ENCODE results near the gene ZFP57.
"Not testable (repeated sequence)": the region's sequence is repeated elsewhere in the genome, so short reads cannot be mapped to it uniquely, and the experiment has no call there.

ZFP57 gene

GRCh38 chr6:29694637-29695036 lies 13.7 kb upstream of the ZFP57 start:
- no peak for DNase-seq

GRCh38 chr6:29685718-29686326 lies 4.9 kb upstream of the ZFP57 start:
- no peak for DNase-seq

- no peak for DNase-seq
Observed at GRCh38 chr6:29681811-29682210, 859 bp upstream of the ZFP57 start.

GRCh38 chr6:29680416-29680815 lies 536 bp downstream of the ZFP57 start:
- no peak for DNase-seq

- no peak for DNase-seq
Observed at GRCh38 chr6:29679962-29680361, 990 bp downstream of the ZFP57 start.

- DNase-seq, result no peak
Observed at GRCh38 chr6:29678114-29678513, 2.8 kb downstream of the ZFP57 start.

GRCh38 chr6:29676981-29677601 lies 3.9 kb downstream of the ZFP57 start:
- no peak for DNase-seq

- DNase-seq, result no peak
Observed at GRCh38 chr6:29675561-29675960, 5.4 kb downstream of the ZFP57 start.

GRCh38 chr6:29674008-29674407 lies 6.9 kb downstream of the ZFP57 start:
- DNase-seq, result no peak

GRCh38 chr6:29673161-29673560 lies 7.8 kb downstream of the ZFP57 start:
- no peak for DNase-seq

GRCh38 chr6:29672116-29672515 lies 8.8 kb downstream of the ZFP57 start:
- DNase-seq, result not testable (repeated sequence)

- no peak for DNase-seq
Observed at GRCh38 chr6:29671026-29671425, 9.9 kb downstream of the ZFP57 start.

- no peak for DNase-seq
Observed at GRCh38 chr6:29667158-29667557, 13.8 kb downstream of the ZFP57 start.

GRCh38 chr6:29666826-29667130 lies 14.2 kb downstream of the ZFP57 start:
- no peak for DNase-seq

GRCh38 chr6:29665942-29666825 lies 14.8 kb downstream of the ZFP57 start:
- DNase-seq, result no peak

- no peak for DNase-seq
Observed at GRCh38 chr6:29663300-29664042, 17.5 kb downstream of the ZFP57 start.

GRCh38 chr6:29661502-29662141 lies 19.3 kb downstream of the ZFP57 start:
- not testable (repeated sequence) for DNase-seq

GRCh38 chr6:29661071-29661470 lies 19.9 kb downstream of the ZFP57 start:
- no peak for DNase-seq

GRCh38 chr6:29656798-29657197 lies 24.2 kb downstream of the ZFP57 start, which contains the start of gene MOG:
TSS of gene MOG (plus strand) at chr6:29657092. CDS start at chr6:29657210, 118 bp downstream.
- DNase-seq, result no peak

GRCh38 chr6:29656157-29656556 lies 24.8 kb downstream of the ZFP57 start:
- no peak for DNase-seq

GRCh38 chr6:29655658-29656057 lies 25.3 kb downstream of the ZFP57 start:
- no peak for DNase-seq

GRCh38 chr6:29653452-29654038 lies 27.4 kb downstream of the ZFP57 start:
- DNase-seq, result peak; percentile 50
